Activated CD4-positive, CD25-positive, alpha-beta regulatory T cell treated with anti-CD3 and anti-CD28 coated beads, Interleukin-2, amount 50 U/mL, for 72 hours (primary cell): ENCODE data around the gene ILDR1.

Experiments used
- DNase-seq: peaks from one replicate; pipeline ENCODE4 v3.0.0; 2021

ILDR1 gene

DNA sequence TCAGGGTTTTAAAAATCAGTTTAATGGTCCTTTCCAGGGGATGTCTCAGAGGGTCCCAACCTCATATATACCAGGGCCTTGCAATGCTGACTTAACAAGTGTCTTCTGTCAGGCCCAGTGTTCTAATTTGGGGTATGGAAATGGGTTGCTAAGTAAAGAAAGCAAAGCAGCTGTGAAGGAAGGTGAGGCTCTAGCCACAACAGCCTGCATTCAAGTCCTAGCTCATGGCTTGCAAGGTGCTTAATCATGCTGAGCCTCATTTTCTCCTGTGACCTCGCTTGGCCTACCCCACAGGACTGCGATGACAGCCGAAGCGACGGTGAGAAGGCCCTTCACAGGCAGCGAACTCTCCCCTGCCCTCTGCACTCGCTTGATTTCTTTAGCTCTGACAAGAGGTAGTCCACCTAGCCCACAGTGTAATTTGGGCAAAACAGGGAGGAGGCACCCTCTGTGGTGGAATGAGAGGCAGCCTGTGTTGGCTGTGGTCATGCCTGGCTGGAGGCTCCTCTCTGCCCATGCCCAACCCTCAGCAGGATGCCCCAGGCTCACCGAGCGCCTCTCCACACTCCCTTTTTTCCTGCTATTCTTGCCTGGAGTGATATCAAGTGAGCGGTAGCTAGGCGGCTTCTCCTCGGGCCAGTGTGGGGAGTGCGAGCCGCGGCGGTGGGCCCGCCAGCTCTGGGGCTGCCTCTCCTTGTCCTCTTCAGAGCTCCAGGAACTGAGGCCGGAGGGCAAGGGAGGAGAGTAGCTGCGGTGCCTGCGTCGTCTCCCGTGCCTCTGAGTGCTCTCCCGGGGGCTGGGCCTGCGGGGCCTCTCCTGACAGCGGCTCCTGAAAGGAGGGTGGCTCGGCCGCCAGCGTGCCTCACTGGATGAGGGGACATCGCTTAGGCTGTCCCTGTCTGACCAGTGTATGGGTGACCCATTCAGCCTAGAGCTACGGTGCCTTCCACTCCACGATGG is 29.2 kb downstream of the ILDR1 start:
- no peak for DNase-seq

DNA sequence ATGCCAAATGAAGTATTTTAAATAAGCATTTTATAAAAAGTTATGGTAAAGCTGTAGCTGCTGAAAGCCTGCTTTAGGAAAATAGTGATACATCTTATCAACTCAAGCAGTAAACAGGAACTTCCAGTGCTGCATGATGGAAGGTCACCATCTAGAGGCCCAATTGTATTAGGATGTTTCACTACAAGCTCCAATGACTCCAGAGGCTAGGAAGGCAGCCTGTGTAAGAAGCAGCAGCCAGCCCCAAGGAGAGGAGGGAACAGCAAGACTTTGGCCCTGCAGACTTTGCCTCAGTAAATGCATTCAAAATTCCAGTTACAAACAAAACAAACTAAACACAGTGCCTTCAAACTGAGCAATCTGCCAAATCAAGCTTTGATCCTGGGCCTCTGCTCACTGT is 32.1 kb downstream of the ILDR1 start:
- DNase-seq = no peak

DNA sequence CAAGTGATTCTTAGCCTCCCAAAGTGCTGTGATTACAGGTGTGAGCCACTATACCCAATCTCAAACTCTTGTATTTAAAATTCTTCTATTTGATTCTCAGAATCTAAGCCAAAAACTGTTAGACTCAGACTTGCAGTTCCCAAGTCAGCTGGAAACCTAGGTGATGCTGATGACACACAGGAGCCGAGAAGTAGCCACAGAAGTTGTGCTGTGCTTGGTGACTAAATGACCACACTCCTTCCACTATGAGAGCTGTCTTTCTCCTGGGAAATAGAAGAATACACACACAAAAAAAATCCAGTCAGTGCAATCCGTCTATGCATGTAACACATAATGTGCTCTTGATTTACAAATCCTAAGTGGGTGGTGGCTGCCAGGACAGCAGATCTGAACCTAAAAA is 33.9 kb downstream of the ILDR1 start:
- no peak for DNase-seq

DNA sequence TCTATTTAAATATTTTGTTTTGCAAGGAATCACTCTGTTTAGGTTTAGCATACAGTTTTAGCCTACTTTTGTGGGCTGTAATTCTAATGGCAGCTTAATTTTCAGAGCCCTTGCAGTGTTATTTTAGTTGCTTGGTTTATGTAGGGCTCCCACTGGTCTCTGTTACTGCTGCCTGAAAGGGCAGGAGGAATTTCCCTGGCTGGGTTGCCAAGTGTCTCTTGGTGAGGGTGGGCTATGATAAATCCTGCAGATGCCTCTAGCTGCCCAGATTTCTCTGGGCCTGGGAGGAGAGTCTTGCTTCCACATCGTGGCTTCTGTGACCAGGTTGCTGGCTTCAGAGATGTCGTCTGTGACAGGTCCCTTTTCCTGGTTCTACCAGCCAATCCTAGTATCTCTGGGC is 36.2 kb downstream of the ILDR1 start:
- DNase-seq = no peak

DNA sequence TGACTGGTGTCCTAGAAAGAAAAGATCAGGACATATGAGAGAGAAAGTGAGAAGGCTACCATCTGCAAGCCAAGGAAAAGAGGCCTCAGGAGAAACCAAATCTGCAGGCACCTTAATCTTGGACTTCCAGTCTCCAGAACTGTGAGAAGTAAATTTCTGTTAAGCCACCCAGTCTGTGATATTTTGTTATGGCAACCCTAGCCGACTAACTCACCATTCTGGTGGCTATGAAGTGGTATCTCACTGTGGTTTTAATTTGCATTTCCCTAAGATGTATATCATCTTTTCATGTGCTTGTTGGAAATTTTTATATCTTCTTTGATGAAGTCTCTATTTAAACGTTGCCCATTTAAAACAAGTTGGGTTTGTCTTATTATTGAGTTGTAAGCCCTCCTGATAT is 40.6 kb downstream of the ILDR1 start:
- DNase-seq = no peak

DNA sequence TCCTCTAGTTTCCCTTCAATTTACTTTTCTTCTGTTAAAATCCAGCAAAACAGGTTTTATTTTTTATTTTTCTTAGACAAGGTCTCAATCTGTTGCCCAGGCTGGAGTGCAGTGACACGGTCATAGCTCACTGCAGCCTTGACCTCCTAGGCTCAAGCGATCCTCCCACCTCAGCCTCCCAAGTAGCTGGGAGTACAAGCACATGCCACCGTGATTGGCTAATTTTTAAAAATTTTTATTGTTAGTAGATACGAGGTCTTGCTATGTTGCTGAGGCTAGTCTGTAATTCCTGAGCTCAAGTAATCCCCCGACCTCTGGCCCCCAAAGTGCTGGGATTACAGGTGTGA is 41.6 kb downstream of the ILDR1 start:
- DNase-seq = no peak

DNA sequence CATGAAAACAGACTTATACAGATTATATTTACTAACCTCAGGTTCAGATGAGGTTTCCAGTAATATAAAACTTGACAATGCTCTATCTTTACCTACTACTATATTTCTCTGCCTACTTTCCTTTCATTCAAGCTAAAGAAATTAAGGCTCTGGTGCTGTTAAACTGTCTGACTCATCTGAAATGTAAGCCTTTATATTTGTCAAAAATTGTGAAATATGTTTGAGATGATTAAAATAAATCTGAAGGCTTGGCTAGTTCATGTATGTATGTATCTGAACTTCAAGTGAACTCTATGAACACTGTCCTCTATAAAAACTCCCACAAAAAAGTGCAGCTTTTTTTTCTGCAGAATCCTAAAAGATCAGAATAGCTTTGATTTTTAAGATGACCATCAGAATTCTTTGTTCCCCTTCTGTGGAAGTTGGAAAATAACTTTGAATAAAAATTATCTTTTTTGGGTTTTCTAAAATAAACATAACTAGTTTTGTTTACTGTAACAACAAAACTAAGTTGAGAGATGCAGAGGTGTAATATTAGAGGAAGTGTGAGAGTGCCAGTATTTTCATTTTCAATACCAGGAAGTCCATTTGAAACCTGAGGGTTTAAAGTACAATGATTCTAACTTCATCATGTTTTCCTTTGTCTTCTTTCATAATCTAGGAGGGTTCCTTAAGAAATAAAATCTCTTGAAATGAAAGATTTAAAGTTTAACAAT is 42.2 kb downstream of the ILDR1 start:
- DNase-seq = no peak

DNA sequence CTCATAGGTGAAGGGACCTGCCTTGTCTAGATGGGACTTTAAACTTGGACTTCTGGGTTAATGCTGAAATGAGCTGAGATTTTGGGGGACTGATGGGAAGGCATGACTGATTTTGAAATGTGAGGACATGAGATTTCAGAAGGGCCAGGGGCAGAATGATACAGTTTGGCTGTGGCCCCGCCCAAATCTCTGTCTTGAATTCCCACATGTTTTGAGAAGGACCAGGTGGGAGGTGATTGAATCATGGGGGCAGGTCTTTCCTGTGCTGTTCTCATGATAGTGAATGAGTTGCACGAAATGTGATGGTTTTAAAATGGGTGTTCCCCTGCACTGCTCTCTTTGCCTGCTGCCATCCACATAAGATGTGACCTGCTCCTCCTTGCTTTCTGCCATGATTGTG is 42.8 kb downstream of the ILDR1 start:
- DNase-seq = no peak

DNA sequence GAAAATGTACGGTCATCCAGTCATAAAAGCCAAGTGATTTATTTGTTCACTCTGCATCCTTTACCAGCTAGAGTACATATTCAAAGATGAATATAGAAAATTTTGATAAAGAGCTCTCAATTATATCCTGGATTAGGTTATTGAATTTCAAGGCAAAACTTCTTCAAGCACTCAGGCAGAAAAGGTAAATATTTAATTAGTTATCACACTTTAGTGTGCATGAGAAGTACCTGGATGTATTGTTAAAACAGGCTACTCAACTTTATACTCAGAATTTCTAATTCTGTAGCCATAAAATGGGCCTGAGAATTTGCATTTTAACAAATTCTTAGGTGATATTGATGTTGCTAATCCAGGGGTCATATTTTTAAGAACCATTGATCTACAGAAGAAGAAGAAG is 45.3 kb downstream of the ILDR1 start:
- no peak for DNase-seq

DNA sequence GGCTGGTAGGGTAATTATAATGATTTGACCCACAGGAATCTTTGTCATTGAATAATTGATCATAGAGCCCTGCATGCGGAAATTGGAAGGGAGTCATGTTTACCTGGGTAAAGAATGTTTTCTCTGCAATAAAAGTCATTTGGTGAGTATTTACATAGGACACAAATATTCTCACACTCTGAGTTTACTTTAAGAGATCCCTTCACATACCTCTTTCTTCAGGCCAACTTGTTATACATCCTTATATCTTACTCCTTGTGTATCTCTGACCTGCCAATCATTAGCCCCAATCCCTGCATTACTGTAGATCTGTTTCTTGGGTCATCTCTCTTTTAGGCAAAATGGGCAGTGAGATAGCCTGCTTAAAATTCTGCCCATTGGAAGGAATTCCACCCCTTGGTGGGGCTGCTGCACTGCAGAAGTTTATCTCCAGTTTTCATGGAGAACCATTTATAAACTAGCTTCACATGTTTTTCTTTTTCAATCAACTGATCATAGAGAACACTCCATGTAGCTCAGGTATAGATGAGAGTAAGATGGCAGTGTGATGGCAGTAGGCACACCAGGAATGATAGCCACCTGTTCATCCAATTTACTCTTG is 46.2 kb downstream of the ILDR1 start:
- DNase-seq = no peak

DNA sequence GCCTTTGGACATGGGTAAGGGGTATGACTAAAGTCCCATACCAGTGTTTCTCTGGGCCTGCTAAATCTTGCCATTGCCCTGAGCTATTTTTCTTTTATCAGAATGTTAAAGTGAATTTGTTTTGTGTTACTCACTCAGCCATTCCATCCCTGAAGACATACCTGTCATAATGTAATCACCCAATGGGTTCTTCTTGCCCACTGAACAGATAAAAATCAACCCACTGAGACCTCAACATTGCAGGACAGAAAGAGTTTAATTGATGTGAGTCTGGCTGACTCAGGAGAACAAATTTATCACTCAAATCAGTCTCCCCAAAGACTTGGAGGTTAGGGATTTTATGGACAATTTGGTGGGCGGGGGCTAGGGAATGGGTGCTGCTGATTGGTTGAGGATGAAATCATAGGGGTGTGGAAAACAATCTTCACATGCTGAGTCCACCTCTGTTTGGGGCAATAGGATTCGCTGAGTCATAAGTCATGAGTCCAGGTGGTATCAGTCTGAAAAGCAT is 47.4 kb downstream of the ILDR1 start:
- no peak for DNase-seq

DNA sequence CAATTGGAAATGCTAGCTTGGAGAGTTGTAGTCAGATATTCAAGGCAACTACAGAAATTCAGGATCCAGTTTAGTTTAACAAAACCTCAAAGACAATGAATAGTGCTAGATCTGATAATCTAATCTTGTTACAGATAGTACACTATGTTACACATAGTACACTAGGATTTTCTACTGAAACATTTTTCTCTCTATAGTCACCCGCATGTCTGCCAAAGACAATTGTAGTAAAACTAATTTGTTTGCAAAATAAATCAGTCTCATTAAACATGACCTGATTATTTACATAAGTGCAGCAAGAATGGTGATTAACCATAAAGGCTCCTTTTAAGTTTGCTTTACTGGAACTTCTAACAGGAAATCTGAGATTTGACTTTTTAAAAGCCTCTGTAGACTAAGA is 52.0 kb downstream of the ILDR1 start:
- DNase-seq = no peak

DNA sequence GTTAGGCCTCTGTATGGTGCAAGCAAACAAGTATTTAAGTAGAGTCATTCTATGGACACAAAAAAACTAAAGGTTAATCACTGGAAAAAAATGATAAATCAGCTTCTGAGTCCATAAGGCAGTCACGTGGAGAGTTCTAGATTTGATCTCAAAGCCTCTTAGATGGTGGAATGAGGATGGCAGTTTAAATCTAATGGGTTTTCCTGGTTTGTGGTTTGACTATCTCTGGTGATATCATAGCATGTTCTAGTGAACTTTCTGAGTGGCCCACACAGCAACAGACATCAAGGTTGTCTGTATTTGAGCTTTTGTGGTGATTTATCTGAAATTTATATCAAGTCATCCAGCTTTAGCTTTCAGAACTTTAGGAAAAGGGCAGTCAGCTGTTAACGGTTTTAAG is 52.4 kb downstream of the ILDR1 start:
- no peak for DNase-seq

DNA sequence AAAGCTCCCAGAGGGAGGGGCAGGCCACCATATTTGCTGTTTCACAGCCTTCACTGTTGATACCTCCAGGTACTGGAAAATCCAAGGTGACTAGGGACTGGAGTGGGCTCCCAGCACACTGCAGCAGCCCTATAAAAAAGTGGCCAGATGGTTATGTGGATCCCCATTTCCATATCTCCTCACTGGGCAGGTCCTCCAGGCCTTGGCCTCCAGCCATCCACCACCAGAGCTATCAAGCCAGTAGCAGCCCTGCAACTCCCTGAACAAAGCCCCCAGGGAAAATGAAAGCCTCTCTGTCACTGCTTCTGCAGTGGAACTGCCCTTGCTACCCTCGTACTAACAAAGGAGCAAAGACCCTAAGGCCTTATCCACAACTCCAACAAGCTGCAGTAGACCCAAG is 58.4 kb downstream of the ILDR1 start:
- no peak for DNase-seq

DNA sequence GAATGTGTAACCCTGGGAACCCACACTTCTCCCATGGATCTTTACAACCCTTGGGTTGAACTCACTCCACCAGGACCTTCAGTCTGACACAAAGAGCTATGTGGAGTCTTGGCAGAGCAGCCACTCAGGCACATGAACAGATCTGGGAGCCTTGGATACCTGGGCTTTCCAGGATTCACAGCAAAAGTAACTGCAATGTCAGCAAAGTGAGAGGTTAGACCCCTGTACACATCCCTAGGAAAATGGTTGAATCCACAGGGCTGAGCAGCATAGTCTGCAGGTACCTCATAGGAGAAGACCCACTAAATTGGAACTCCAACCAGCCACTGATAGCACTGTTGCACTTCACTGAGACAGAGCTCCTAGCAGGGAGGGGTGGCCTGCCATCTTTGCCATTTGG is 59.6 kb downstream of the ILDR1 start:
- DNase-seq = no peak

DNA sequence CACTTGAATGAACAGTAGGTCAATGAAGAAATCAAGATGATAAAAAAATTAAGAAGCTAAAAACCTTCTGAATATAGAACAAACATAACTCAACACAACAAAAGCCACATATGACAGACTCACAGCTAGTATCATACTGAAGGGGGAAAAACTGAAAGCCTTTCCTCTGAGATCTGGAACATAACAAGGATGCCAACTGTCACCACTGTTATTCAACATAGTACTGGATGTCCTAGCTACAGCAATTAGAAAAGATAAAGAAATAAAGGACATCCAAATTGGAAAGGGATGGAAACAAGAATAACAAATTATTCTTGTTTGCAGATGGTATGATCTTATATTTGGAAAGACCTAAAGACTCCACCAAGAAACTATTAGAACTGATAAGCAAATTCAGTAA is 60.8 kb downstream of the ILDR1 start:
- DNase-seq = no peak

DNA sequence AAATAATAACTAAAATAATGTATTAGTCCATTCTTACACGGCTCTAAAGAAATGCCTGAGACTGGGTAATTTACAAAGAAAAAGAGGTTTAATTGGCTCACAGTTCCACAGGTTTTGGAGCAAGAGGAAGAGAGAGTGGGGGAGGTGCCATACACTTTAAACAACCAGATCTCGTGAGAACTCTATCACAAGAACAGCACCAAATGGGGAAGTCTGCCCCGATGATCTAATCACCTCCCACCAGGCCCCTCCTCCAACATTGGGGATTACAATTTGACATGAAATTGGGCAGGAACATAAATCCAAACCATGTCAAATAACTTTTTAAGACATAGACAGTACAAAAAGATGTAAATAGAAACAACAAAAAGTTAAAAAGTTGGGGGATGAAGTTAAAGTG is 63.2 kb downstream of the ILDR1 start:
- no peak for DNase-seq

DNA sequence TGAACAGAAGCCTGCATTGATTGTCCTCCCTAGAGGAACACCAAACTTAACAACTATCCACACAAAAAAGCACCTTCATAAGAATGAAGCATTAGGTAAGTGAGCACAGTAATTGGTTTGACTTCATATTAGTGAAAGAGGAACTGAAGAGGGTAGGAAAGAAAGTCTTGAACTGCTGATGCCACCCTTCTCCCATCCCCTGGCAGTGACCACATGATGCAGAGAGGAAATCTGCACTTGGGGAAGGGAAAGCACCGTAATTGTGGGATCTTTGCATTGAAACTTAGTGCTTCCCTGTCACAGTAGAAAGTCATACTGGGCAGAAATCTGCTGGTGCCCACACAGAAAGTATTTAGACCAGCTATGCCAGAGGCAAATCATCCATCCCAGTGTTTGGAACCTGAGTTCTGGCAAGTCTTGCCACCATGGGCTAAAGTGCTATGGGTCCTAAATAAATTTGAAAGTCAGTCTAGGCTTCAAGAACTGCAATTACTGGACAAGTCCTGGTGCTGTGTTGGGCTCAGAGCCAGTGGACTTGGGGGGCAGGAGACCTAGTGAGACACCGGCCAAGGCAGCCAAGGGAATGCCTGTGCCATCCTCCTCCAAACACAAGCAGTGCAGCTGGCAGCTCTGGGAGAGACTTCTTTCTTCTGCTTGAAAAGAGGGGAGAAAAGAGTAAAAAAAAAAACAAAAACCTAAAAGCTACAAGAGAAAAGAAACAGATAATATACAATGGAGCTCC is 64.2 kb downstream of the ILDR1 start:
- no peak for DNase-seq

DNA sequence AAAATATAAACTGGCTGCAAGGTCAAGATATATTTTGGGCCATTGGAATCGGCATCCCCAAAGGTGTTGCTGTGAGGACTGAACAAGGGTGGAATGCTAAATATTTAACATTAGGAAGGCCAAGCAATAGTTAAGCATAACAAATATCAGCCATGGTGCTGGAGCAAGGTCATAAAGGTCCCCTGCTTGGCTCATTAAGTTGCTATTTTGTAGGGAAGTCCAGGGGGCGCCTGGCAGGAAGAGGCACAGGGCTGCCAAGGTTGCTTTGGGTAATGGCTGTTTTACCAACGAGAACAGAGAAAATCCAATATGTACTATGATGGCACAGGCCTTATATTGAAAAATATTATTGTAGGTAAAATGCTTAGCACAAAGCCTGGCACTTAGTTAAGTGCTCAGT is 65.7 kb downstream of the ILDR1 start:
- no peak for DNase-seq

DNA sequence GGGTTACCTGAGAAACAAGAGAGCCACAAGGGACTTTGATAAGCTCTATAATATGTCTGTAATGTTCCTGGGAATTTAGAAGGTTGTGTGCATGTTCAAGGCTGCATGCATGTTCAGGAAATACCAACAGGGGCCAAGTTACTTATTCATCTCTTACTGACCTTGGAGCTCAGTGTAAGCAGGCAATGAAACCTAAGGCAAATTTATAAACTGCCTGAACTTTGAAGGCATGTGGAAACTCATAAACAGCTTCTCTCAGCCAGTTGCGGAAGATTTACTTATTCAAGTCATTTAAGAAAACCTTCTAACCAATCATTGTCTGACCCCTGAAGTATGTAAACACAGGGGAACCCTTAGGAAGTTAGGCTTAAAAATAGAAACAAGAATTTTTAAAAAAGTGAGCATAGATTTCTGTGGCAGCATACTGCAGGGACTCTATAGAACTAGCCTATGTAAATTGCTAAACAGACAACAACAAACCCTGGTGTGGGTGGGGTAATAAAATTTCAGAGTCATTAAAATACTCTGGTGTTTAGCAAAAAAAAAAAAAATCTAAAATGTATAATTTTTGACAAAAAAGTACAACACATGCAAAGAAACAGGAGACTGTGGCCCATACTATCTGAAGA is 70.6 kb downstream of the ILDR1 start:
- no peak for DNase-seq

DNA sequence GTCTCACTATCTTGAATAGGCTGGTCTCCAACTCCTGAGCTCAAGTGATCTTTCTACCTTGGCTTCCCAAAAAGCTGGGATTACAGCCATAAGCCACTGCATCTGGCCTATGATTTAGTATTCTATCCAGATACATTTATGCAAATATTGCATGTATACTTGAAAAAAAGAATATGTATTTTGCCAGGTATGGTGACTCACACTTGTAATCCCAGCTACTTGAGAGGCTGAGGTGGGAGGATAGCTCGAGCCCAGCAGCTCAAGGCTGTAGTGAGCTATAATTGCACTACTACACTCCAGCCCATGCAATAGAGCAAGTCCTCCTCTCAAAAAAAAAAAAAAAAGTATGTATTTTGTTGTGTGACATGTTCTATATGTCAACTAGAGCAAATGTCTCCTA is 73.4 kb downstream of the ILDR1 start:
- no peak for DNase-seq

DNA sequence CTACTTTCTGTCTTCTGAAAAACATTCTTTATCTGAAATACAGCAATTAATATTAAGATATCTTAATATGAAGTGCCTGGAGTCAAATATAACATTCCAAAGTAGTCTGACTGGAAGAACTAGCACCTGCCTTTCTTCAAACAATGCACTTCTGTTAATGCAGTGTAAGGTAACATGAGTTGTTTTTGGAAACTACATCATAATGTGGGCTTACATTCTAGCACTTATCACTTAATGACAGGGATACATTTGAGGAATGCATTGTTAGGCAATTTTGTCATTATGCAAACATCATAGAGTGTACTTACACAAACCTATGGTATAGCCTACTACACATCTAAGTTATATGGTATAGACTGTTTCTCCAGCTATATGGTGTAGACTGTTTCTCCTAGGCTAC is 78.6 kb downstream of the ILDR1 start:
- DNase-seq = no peak
